WTC11 (cell line): Measurements from ENCODE around the gene UEVLD. TPM values are rescaled to one million over a fixed set of nuclear protein-coding genes. Genes with fewer than 3 reads are reported as not detected.

Experiments used
- ATAC-seq: fragments of 200-7000 bp; cut with Tn5 transposase; 2 replicates; pipeline ENCODE4 v1.10.0; 2021; ENCODE audit warnings: mild to moderate bottlenecking, moderate library complexity
- CTCF ChIA-PET: fragments of 300-600 bp; sonication (Branson Sonifier 250); formaldehyde crosslinking; loops from one replicate; lab custom pipeline; 2021; ENCODE audit warnings: antibody characterized with exemption; lab: Charles Lee
- POLR2A ChIA-PET: fragments of 350-600 bp; sonication (Branson Sonifier 250); formaldehyde crosslinking; loops from one replicate; lab custom pipeline; 2021; ENCODE audit warnings: antibody characterized with exemption; lab: Charles Lee
- DNase-seq: peaks from one replicate; pipeline ENCODE4 v3.0.0; 2021; ENCODE audit warnings: low spot score
- H3K27ac Mint-ChIP-seq: 2 replicates; pipeline ENCODE4 v1.8.0; 2021; ENCODE audit warnings: mixed read lengths
- H3K27me3 Mint-ChIP-seq: 2 replicates; pipeline ENCODE4 v1.8.0; 2021; ENCODE audit warnings: low read depth, mild to moderate bottlenecking, moderate library complexity, mixed read lengths
- H3K36me3 Mint-ChIP-seq: 2 replicates; pipeline ENCODE4 v1.8.0; 2021; ENCODE audit warnings: mixed read lengths
- H3K4me1 Mint-ChIP-seq: 2 replicates; pipeline ENCODE4 v1.8.0; 2022; ENCODE audit warnings: mixed read lengths
- H3K4me3 Mint-ChIP-seq: 2 replicates; pipeline ENCODE4 v1.8.0; 2021; ENCODE audit warnings: mild to moderate bottlenecking, moderate library complexity, mixed read lengths
- H3K9me3 Mint-ChIP-seq: 2 replicates; pipeline ENCODE4 v1.8.0; 2021; ENCODE audit warnings: mixed read lengths
- ARID4B ChIP-seq: sonication (generic); formaldehyde crosslinking; IDR thresholded peaks from 2 replicates; pipeline ENCODE4 v1.8.0; 2023; ENCODE audit warnings: missing genetic modification reagents, mild to moderate bottlenecking, borderline replicate concordance
- CTCF ChIP-seq: fragments of 200-600 bp; IDR thresholded peaks from 2 replicates; pipeline ENCODE4 v1.8.0; 2022; ENCODE audit warnings: antibody characterized with exemption
- E2F5 ChIP-seq: sonication (generic); formaldehyde crosslinking; IDR thresholded peaks from 2 replicates; pipeline ENCODE4 v1.8.1; 2022; ENCODE audit warnings: mild to moderate bottlenecking, moderate library complexity, missing genetic modification reagents
- ELF4 ChIP-seq: sonication (generic); formaldehyde crosslinking; IDR thresholded peaks from 2 replicates; pipeline ENCODE4 v1.8.1; 2022; ENCODE audit warnings: low read depth, mild to moderate bottlenecking, moderate library complexity, missing genetic modification reagents
- FOXK1 ChIP-seq: sonication (generic); formaldehyde crosslinking; IDR thresholded peaks from 2 replicates; pipeline ENCODE4 v1.8.0; 2022; ENCODE audit warnings: mild to moderate bottlenecking, moderate library complexity, missing genetic modification reagents
- GABPB1 ChIP-seq: sonication (generic); formaldehyde crosslinking; IDR thresholded peaks from 2 replicates; pipeline ENCODE4 v1.8.1; 2023; ENCODE audit warnings: mild to moderate bottlenecking, missing genetic modification reagents
- NFATC4 ChIP-seq: fragments of 250-450 bp; sonication (Bioruptor Pico); IDR thresholded peaks from 2 replicates; pipeline ENCODE4 v1.9.0; 2021; ENCODE audit warnings: mild to moderate bottlenecking
- NR1H2 ChIP-seq: sonication (generic); formaldehyde crosslinking; IDR thresholded peaks from 2 replicates; pipeline ENCODE4 v1.9.0; 2021; ENCODE audit warnings: mild to moderate bottlenecking, moderate library complexity, missing genetic modification reagents
- RORB ChIP-seq: fragments of 250-450 bp; sonication (Bioruptor Pico); IDR thresholded peaks from 2 replicates; pipeline ENCODE4 v1.9.0; 2021; ENCODE audit warnings: mild to moderate bottlenecking
- STAT6 ChIP-seq: sonication (generic); formaldehyde crosslinking; conservative IDR thresholded peaks from 2 replicates; pipeline ENCODE4 v1.8.1; 2023; ENCODE audit warnings: mild to moderate bottlenecking, low read depth, missing genetic modification reagents, moderate library complexity
- TP53 ChIP-seq: sonication (generic); formaldehyde crosslinking; IDR thresholded peaks from 2 replicates; pipeline ENCODE4 v1.8.1; 2023; ENCODE audit warnings: mild to moderate bottlenecking, missing genetic modification reagents
- ZMAT4 ChIP-seq: fragments of 250-450 bp; sonication (Bioruptor Pico); IDR thresholded peaks from 2 replicates; pipeline ENCODE4 v1.9.0; 2021; ENCODE audit warnings: mild to moderate bottlenecking
- ZNF416 ChIP-seq: fragments of 250-450 bp; sonication (Bioruptor Pico); IDR thresholded peaks from 2 replicates; pipeline ENCODE4 v1.9.0; 2021; ENCODE audit warnings: mild to moderate bottlenecking, inconsistent platforms
- ZNF532 ChIP-seq: fragments of 250-450 bp; sonication (Bioruptor Pico); IDR thresholded peaks from 2 replicates; pipeline ENCODE4 v1.9.0; 2021; ENCODE audit warnings: mild to moderate bottlenecking, borderline replicate concordance
- total RNA-seq: library from RNA; stranded (reverse); gene quantifications from 3 replicates; pipeline ENCODE4 v1.2.3, GENCODE V29; 2021

UEVLD gene
- total RNA-seq, 1 experiment from 2014 or later, result 7.5 TPM

GRCh38 chr11:18614667-18615066 lies 26.1 kb upstream of the UEVLD start (continued):
- TF ChIP-seq E2F5 (no peak), ZNF416 (no peak), STAT6 (CRISPR knock-in tag) (no peak), NR1H2 (CRISPR knock-in tag) (no peak), ELF4 (no peak), RORB (CRISPR knock-in tag) (no peak), CTCF (no peak), ZMAT4 (CRISPR knock-in tag) (no peak), TP53 (CRISPR knock-in tag) (no peak), FOXK1 (CRISPR knock-in tag) (no peak), NFATC4 (CRISPR knock-in tag) (no peak)

GRCh38 chr11:18612394-18612793 lies 23.9 kb upstream of the UEVLD start:
- no peaks in the 10 kb centered on the region for H3K9me3 Mint-ChIP-seq
- H3K27ac Mint-ChIP-seq, result no peak overlapping the region
- ATAC-seq, result no peak
- ChIA-PET POLR2A (no interaction called here), CTCF (no interaction called here)
- H3K4me3 Mint-ChIP-seq, result no peak overlapping the region
- peaks cover 38% of the 10 kb centered on the region for H3K36me3 Mint-ChIP-seq
- TF ChIP-seq ARID4B (CRISPR knock-in tag) (no peak), ZNF532 (CRISPR knock-in tag) (no peak), GABPB1 (CRISPR knock-in tag) (no peak)
- peaks cover 1% of the 10 kb centered on the region for H3K4me1 Mint-ChIP-seq
- DNase-seq, result no peak
- H3K27me3 Mint-ChIP-seq, result no peaks in the 10 kb centered on the region
